CD4-positive, alpha-beta T cell treated with Interleukin-10 for 1 hour (primary cell): ENCODE data around the gene STX4.

Experiments
- DNase-seq: peaks from one replicate; pipeline ENCODE4 v3.0.0-alpha.2; 2020

The STX4 gene

DNA sequence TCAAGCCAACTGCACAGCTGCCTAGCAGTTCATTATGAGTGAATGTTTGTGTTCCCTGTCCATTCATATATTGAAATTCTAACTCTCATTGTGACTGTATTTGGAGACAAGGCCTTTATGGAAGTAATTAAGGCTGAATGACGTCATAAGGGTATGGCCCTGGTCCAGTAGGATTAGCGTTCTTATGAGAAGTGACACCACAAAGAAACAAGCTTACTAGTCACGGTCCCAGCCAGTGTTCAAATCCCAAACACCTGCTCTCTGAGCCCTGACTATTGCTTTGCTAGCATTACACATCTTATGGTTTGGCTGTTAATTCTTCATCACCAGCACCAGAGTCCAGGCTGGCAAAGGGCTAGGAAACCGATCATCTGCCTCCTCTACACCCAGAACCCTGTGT is 38.5 kb downstream of the STX4 start:
- DNase-seq = no peak

DNA sequence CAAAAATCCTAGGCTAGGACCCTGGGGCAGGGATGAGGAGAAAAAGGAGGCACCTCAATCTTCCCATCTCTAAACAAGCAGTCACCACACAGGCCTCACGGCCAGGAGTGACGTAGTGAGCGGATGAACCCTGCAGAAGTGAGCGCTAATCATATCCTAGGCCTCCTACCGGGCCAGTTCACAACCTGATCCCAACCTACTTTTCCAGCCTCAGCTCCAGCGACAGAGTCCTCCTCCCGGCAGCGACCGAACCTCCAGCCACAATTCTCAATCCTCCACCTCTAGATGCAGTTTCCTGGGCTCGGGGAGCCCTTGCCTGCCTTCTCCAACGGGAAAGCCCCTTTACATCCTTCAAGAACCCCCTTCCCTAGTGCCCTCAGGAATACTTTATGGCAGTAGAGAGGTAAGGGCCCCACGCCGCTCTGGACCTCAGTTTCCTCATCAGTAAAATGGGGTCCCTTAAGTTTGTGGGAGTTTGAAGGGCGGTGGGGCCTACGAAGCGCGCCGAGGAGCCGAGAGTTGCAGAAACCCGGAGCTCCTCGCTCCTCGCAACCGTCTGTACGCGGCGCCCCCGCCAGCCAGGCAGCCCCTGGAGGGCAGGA is 39.3 kb downstream of the STX4 start:
- DNase-seq = peak; percentile 37

DNA sequence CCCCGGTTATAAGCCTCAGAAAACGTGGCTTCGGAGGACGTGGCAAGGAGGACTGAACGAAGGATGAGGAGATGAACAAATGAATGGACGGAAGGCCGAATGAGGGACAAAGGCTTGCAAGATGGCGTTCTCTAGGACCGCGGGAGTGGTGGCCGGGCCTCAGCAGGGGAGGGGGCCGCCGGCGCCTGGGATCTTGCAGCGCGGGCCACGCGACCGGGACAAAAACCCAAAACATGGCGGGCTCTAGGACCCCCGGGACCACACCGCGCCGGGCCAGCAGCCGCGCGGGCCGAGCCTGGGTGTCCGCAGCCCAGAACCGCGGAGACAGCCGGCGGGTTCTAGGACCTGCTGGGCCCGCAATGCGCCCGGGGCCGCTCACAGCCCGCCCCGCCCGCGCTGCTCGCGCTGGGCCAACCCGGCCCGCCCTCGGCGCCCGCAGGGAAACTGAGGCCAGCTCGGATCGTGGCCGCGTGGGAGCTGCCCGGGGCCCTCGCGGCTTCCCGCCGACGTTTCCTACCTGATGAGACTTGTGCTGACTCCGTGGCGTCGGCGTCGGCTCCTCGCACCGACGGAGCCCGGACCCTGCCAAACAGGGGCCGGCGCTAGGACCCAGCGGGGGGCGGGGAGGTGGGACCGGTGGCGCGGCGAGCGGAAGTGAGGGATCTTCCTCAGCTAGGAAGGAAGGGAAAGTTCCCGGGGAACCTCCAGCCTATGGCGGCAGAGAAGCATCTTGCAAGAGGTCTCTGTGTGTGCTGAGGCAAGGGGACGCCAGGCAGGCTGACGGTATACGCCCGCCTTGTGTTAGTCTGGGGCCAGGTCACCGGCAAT is 40.0 kb downstream of the STX4 start:
- DNase-seq = peak; percentile 87

DNA sequence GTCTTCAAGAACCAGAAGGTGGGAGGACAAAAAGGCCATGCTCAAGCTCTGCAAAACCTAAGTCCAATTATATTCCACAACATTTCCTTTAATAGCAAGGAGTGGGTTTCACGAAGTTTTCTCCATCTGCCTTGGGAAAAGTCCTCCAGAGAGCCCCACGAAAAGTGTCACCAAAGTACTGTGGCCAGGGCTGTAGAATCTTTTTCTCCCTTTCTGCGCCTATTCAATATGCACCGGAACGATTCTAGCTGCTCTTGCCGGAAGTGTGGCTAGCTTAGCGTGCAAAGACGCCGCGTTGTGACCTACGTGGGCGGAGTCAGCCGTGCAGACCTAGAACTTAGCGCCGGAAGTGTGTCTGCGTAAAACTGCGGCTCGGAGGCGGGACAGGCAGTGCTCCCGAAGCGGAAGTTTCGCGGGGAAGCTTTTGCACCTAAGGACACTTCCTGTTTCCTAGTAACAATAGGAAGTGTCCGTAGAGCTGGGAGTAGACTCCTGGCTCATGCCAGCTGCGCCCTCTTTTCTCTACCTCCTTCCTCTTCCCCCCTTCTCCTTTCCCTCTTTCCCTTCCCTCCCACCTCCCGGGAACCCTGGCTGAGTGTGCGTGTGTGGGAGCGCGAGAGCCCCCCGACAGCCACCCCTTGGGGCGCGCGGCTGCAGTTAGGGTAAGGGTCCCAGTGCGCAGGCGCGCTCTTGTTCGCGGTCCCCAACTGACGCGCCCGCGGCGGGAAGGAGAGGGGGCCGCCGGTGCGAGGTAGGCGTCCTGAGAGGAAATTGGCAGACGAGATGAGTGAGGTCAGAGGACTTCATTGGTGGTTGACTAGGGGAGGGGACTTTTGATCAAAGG is 40.8 kb downstream of the STX4 start, which contains the start of the genes ZNF646 and ZNF668:
ZNF646 (plus strand) TSS at position 453 of the 844 bp plus-strand sequence. CDS start 1,903 bp downstream, outside the sequence.
ZNF668 (minus strand) TSS at position 271 of the 844 bp plus-strand sequence. CDS start 9,781 bp downstream, outside the sequence.
- peak; percentile 98 for DNase-seq

DNA sequence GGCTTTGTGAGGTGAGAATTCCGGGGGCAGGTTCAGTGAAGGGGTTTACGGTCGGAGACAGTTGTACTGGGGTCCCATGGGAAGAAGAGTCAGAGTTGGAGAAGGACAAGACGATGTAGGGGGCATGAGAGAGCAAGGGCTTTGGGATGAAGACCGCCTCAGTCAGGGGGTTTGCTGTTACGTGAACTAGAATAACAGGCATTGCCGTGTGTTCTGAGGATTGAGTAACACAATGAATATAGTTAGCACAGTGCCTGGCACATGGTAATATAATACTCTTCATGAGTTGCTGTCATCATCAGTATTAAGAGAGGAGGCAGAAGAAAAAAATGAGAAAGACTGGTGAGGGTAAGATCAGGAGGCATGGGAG is 41.4 kb downstream of the STX4 start:
- no peak for DNase-seq

DNA sequence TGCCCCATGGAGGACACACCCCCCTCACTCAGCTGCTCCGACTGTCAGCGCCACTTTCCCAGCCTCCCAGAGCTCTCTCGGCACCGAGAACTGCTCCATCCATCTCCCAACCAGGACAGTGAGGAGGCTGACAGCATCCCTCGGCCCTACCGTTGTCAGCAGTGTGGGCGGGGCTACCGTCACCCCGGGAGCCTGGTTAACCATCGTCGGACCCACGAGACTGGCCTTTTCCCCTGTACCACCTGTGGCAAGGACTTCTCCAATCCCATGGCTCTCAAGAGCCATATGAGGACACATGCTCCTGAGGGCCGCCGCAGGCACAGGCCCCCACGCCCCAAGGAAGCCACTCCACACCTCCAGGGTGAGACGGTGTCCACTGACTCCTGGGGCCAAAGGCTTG is 43.0 kb downstream of the STX4 start:
- no peak for DNase-seq

DNA sequence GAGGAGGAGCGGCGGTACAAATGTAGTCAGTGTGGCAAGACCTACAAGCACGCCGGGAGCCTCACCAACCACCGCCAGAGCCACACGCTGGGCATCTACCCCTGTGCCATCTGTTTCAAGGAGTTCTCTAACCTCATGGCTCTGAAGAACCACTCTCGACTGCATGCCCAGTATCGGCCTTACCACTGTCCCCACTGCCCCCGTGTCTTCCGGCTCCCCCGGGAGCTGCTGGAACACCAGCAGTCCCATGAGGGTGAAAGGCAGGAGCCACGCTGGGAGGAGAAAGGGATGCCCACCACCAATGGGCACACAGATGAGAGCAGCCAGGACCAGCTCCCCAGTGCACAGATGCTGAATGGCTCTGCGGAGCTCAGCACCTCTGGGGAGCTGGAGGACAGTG is 43.7 kb downstream of the STX4 start:
- no peak for DNase-seq

DNA sequence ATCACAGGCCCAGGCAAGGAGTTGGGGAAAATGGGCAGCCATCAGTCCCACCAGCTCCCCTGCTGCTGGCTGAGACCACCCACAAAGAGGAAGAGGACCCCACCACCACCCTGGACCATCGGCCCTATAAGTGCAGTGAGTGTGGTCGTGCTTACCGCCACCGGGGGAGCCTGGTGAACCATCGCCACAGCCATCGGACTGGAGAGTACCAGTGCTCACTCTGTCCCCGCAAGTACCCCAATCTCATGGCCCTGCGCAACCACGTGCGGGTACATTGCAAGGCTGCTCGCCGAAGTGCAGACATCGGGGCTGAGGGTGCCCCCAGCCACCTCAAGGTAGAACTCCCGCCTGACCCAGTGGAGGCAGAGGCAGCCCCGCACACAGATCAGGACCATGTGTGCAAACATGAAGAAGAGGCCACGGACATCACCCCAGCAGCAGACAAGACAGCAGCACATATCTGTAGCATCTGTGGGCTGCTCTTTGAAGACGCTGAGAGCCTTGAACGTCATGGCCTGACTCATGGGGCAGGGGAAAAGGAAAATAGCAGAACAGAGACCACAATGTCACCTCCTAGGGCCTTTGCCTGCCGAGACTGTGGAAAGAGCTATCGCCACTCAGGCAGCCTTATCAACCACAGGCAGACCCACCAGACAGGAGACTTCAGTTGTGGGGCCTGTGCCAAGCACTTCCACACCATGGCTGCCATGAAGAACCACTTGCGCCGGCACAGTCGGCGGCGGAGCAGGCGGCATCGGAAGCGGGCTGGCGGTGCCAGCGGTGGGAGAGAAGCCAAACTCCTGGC is 44.4 kb downstream of the STX4 start:
- no peak for DNase-seq

DNA sequence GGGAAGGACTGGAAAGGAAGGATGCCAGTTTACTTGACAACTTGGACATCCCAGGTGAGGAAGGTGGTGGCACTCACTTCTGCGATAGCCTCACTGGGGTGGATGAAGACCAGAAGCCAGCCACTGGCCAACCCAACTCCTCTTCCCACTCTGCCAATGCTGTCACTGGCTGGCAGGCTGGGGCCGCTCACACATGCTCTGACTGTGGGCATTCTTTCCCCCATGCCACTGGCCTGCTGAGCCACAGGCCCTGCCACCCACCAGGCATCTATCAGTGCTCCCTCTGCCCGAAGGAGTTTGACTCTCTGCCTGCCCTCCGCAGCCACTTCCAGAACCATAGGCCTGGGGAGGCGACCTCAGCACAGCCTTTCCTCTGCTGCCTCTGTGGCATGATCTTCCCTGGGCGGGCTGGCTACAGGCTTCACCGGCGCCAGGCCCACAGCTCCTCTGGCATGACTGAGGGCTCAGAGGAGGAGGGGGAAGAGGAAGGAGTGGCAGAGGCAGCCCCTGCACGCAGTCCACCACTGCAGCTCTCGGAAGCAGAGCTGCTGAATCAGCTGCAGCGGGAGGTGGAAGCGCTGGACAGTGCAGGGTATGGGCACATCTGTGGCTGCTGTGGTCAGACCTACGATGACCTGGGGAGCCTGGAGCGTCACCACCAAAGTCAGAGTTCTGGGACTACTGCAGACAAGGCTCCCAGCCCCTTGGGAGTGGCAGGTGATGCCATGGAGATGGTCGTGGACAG is 45.4 kb downstream of the STX4 start:
- no peak for DNase-seq

DNA sequence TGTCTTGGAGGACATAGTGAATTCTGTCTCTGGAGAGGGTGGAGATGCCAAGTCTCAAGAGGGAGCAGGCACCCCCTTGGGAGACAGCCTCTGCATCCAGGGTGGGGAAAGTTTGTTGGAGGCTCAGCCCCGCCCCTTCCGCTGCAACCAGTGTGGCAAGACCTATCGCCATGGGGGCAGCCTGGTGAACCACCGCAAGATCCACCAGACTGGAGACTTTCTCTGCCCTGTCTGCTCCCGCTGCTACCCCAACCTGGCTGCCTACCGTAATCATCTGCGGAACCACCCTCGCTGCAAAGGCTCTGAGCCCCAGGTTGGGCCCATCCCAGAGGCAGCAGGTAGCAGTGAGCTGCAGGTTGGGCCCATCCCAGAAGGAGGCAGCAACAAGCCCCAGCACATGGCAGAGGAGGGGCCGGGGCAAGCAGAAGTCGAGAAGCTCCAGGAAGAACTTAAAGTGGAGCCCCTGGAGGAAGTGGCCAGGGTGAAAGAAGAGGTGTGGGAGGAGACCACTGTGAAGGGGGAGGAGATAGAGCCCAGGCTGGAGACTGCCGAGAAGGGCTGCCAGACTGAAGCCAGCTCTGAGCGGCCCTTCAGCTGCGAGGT is 46.1 kb downstream of the STX4 start:
- no peak for DNase-seq

DNA sequence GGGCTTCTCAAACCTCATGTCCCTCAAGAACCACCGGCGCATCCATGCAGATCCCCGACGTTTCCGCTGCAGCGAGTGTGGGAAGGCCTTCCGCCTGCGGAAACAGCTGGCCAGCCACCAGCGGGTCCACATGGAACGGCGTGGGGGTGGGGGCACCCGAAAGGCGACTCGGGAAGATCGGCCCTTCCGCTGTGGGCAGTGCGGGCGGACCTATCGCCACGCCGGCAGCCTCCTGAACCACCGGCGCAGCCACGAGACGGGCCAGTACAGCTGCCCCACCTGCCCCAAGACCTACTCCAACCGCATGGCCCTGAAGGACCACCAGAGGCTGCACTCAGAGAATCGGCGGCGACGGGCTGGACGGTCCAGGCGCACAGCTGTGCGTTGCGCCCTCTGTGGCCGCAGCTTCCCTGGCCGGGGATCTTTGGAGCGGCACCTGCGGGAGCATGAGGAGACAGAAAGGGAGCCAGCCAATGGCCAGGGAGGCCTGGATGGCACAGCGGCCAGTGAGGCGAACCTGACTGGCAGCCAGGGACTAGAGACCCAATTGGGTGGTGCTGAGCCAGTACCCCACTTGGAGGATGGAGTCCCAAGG is 46.8 kb downstream of the STX4 start:
- DNase-seq = no peak

DNA sequence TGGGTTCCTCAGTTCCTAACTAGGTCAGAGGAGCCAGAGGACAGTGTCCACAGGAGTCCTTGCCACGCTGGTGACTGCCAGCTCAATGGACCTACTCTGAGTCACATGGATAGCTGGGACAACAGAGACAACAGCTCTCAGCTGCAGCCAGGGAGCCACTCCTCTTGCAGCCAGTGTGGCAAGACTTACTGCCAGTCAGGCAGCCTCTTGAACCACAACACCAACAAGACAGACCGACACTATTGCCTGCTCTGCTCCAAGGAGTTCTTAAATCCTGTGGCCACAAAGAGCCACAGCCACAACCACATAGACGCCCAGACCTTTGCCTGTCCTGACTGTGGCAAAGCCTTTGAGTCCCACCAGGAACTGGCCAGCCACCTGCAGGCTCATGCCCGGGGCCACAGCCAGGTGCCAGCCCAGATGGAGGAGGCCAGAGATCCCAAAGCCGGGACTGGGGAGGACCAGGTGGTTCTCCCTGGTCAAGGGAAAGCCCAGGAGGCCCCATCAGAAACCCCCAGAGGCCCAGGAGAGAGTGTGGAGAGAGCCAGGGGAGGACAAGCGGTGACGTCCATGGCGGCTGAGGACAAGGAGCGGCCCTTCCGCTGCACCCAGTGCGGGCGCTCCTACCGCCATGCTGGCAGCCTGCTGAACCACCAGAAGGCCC is 47.5 kb downstream of the STX4 start:
- DNase-seq = no peak

DNA sequence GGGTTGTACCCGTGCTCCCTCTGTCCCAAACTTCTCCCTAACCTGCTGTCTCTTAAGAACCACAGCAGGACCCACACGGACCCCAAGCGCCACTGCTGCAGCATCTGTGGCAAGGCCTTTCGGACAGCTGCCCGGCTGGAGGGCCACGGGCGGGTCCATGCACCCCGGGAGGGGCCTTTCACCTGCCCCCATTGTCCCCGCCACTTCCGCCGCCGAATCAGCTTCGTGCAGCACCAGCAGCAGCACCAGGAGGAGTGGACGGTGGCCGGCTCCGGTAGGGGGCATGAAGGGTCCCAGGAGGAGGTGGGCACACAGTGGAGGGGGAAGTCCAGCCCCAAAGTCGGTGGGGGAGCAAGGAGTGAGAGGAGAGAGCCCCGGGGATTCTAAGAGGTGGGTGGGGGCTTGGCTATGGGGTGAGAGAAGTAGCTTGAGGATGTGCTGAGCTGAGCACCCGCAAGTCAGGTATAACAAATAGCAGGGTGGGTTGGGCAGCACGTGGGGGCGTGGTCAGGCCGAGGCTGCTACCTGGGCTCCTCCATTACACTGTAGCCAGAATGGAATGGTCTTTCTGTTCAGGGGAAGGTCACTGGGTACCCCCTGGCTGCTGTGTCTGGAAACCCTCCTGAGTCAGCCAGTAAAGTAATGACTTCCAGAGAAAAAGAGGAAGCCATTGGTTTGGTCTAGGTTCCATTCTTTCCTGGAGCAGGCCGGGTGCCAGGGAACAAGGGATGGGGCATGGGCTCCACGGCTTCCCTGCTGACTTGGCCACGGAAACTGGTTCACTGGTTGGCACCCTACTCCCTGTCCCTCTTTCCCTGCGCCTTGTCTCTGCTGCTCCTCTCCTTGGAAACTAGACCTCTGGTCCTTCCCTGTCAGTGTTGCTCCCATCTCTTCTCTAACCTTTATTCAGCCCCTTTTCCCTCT is 48.3 kb downstream of the STX4 start:
- DNase-seq = no peak

DNA sequence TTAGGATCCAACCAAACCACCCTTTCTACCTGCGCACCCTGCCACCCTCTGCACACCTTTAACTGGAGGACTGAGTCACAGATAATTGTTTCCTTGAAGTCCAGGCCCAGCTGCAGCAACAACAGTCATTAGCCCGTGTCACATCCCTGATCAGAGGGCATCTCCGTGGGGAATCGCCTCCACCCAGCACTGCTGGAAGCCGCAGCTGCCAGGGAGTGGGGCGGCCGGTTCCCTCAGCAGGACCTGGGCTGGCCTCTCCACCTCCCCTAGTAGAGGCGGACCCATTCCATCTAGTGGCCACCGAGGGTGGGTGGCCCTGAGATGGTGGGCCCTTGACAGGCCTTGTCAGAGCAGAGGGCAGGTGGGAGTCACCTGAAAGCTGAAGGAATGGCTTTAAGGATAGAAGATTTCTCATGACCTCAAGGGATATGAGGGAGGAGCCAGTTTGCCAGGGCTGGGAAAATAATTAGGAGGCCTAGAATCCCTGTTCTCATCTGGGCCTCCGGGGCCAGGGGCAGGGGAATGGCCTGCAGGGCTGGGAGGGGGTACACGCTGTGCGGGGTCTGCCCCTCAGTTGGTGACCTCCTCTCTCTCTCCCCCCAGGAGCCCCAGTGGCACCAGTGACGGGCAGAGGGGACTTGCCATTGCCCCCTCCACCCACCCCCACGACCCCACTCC is 49.1 kb downstream of the STX4 start:
- DNase-seq = no peak

DNA sequence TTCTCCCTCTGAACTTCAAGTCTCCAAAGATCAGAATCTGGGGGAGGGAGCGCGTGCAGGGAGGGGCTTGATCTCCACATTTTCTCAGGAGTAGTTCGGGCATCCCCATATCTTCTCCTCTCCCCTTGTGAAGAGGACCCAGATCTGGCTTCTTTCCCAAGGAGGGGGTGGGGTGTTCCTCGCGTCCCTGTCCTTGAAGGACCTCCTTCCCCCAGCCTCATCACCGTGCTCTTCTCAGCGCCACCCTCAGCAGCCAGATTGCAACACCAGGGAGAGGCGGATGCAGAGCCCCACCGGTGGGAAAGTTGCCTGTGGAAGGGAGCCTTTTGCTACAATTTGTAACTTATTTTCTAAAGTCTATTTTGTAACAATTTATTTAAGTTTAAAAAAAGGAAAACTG is 49.7 kb downstream of the STX4 start:
- no peak for DNase-seq

DNA sequence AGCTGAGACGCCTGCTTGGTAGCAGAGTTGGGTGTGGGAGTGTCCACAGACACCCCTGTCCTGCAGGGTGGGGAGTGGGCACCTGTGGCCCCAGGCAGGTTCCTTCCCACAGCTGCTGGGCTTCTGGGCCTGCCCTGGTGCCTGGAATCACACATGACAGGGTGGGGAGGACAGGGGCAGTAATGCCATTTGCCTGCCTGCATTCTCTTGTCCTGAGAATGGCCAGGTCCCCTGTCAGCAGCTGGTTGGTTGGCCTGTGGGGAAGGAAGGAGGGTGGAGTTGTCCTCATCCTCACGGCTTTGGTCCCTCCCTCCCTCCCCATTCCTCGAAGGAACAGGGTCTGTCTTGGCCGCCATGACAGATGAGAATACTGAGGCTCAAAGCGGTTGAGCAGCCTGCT is 50.2 kb downstream of the STX4 start:
- no peak for DNase-seq

DNA sequence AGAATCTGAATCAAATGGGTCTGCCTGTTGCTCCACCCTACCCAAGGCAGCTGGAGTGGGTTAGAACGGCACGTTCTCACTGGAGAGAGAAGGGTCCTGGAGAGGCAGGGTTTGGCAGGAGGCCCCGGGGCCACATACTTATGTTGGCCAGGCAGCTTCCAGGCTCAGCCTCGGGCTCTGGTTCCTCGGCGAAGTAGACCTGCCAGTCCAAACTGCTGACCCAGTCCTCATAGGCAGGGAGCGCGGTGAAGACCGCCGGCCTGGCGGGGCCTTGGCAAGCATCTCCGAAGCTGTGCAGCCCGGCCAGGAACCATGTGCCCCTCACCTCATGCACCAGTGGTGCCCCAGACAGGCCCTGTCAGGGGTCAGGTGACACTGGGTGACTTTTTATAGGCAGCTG is 50.6 kb downstream of the STX4 start:
- DNase-seq = no peak

DNA sequence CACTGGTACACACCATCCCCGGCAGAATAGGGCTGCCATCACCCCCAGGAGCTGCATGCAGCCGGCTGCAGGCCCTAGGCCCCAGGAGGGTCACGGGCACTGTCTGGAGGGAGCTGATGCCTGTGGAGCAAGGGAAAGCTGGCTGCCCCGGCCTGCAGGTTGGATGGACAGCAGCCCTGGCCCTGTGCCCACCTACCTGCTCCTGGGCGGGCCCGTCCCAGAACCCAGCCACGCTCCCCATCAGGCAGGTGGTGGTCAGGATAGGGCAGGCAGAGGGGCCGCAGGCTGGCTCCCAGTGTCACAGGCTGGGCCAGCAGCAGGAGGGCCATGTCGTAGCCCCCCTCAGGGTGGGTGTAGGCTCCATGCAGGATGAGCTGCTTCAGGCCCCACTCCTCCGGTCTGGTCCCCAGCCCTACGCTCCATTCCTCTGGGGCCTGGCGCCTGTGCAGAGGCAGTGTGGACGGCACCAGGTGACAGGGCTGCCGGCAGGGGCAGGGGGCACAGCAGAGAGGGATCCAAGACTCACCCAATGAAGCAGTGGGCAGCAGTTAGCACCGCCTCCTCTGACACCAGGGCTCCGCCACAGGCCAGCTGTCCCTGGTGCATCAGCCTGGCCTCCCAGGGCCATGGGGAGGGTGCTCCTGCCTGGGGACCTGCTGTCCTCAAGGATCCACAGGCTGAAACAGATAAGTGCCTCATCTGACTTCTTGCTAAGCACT is 51.4 kb downstream of the STX4 start:
- DNase-seq = no peak
